Measurements from ENCODE around the gene DYNLL1.
A peak's percentile ranks its signal among the peaks of the same experiment; 100 is the strongest.

DNA sequence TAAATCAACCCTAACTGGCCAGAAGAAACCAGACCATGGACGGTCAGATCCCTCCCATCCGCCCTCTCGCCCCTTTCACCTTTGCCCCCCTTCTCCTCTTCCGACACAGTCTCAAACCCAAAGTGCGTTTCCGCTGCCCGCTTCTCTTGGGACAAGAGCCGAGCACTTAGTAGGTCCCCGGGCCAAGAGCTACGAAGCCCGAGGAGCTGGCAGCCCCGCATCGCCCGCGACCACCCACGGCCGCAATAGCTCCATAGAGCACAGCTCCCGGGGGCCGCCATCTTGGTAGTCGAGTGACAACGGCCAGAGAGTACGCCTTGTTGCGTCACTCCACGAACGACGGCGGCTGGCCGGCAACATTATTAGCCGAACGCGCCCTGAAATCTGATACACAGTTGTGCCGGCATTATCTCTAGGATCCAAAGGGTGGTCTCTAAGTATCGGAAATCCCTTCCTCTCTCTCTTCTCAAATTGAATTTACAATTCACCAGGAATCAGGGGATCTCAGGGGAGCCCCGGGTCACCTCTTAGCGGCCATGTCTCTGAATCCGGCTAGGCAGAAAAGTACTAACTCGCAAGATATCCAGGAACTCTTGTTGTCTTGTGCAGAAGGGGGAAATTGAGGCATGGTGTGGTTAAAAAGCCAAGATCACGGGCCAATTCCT lies 33.1 kb downstream of the DYNLL1 start, which contains the start of gene COQ5:
- TF ChIP-seq CTCF (IDR thresholded peaks at IDR 0.05) (no peak), POLR2A (IDR thresholded peaks at IDR 0.05) (peak; percentile 50)

All from breast epithelium (tissue), 3 donors.